Neural crest cell (in vitro differentiated cells): ENCODE data around the gene MAPK11. TPM values are rescaled to one million over a fixed set of nuclear protein-coding genes. Genes with fewer than 3 reads are reported as not detected.
A peak's percentile ranks its signal among the peaks of the same experiment; 100 is the strongest.

Experiments
- DNase-seq: peaks from one replicate; pipeline ENCODE4 v3.0.0; 2021; ENCODE audit warnings: low read depth, mixed read lengths, low spot score
- H3K27ac Mint-ChIP-seq: one replicate; pipeline ENCODE4 v1.8.0; 2021; ENCODE audit warnings: mild to moderate bottlenecking, mixed read lengths; ENCODE audit not compliant: unreplicated experiment
- H3K27me3 Mint-ChIP-seq: 2 replicates; pipeline ENCODE4 v1.8.0; 2021; ENCODE audit warnings: low read depth, mild to moderate bottlenecking, mixed read lengths
- H3K36me3 Mint-ChIP-seq: 2 replicates; pipeline ENCODE4 v1.8.0; 2021; ENCODE audit warnings: low read depth, mild to moderate bottlenecking, mixed read lengths
- H3K4me1 Mint-ChIP-seq: 2 replicates; pipeline ENCODE4 v1.8.0; 2021; ENCODE audit warnings: mixed read lengths
- H3K4me3 Mint-ChIP-seq: one replicate; pipeline ENCODE4 v1.8.0; 2021; ENCODE audit warnings: mild to moderate bottlenecking, mixed read lengths
- H3K9me3 Mint-ChIP-seq: 2 replicates; pipeline ENCODE4 v1.8.0; 2021; ENCODE audit warnings: mixed read lengths
- CTCF ChIP-seq: fragments of 200-600 bp; sonication (generic); conservative IDR thresholded peaks from 2 replicates; pipeline ENCODE4 v1.5.0; 2021; ENCODE audit warnings: antibody characterized with exemption, mild to moderate bottlenecking
- total RNA-seq: library from RNA; stranded (reverse); gene quantifications from 2 replicates; pipeline ENCODE4 v1.2.1, GENCODE V29; 2021

Gene MAPK11
- total RNA-seq, 1 donor from 2014 or later: 16.3 TPM

- DNase-seq: no peak
- TF ChIP-seq CTCF: peak; percentile 40
- no peaks in the 10 kb centered on the region for H3K9me3 Mint-ChIP-seq
- peak overlapping the region; percentile 83 for H3K4me3 Mint-ChIP-seq
- peaks cover 2% of the 10 kb centered on the region for H3K36me3 Mint-ChIP-seq
- H3K27me3 Mint-ChIP-seq: peaks cover 2% of the 10 kb centered on the region
- H3K4me1 Mint-ChIP-seq: peaks cover 39% of the 10 kb centered on the region
- no peak overlapping the region for H3K27ac Mint-ChIP-seq
These were observed 23.7 kb downstream of the MAPK11 start for GRCh38 chr22:50246242-50247175.

DNA sequence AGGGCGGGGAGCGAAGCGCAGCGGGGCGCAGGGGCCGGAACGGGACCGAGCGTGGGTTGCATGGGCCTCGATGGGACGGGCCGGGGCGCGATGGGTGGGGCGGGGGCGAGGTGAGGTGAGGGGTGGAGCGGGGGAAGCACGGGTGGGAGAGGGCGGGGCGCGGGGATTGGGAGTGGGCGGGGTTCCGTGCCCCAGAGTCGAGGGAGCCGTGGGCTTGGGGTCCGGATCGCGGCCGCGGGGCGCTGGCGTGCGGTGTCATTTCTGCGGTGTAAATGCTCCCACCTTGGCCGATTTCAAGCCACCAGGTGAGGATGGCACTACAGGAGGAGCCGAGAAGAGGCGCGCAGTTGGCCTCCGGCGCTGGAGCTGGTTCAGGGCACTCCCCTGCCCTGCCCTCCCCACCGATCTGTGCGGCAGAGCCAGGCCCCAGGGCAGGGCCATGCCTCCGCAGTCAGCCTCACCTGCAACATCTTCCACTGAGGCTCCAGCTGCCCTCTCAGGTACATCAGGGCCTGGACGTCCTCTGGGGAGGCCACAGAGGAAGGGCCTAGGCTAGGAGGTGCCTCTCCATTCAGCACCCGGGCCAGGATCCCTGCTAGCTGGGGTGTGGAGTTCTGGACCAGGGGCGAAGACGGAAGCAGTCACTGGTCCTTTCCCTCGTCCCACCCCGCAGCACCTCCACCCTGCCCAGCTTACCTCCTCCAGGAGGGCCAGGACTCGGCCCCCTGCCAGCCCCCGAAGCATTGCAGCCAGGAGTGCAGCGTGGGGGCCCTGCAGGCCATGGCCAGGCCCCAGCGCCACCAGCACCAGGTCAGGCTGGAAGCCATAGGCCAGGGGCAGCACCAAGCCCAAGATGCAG, 24.7 kb downstream of the MAPK11 start:
- Mint-ChIP-seq H3K27me3 (peaks cover 2% of the 10 kb centered on the region), H3K4me3 (peak overlapping the region; percentile 98), H3K9me3 (no peaks in the 10 kb centered on the region), H3K27ac (peak overlapping the region; percentile 98), H3K36me3 (peaks cover 4% of the 10 kb centered on the region), H3K4me1 (peaks cover 46% of the 10 kb centered on the region)
- TF ChIP-seq CTCF: no peak
- DNase-seq: no peak

DNA sequence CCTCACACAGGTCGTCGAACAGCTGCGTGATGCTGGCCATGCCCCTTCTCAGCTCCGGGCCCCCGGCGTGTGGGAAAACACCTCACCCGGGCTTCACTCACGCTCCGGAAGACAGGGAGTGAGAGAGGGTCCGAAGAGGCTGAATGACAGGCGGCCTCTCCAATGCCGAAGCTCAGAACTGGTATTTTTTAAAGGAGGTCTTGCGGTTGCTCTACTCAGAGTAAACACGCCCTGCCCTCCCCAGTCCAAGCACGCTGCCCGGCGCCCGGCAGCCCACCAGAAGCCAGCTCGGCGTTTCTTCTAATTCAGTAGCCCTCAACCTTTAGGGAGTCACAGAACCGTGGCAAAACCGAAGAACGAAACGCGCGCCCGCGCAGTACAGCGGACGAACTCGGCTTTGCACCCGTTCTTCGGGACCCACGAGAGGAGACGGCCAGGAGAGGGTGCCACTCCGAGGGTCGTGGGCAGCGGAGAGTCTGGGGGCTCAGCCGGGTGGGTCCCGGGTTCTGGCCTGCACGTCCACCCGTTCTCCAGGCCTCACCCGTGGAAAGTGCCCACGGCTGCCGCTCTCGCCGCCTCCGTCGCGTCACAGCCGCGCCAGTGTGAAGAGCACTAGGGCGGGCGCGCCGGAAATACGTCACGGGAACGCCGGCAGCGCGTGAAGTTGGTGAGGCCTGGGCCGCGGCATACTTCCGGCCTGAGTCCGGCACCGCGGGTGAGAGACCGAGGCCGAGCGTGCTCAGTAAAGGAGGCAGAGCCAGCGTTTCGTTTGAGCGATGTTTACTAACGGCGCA, 25.6 kb downstream of the MAPK11 start, which contains the start of gene TUBGCP6:
TUBGCP6 (minus strand) TSS at position 604 of the 794 bp plus-strand sequence; CDS start at position 40, 564 bp downstream.
- peak; percentile 48 for TF ChIP-seq CTCF
- Mint-ChIP-seq H3K9me3 (no peaks in the 10 kb centered on the region), H3K27ac (peak within 1 kb of the TSS; percentile 98), H3K4me1 (peaks cover 42% of the 10 kb centered on the region), H3K27me3 (peaks cover 2% of the 10 kb centered on the region), H3K36me3 (peaks cover 4% of the 10 kb centered on the region), H3K4me3 (peak within 1 kb of the TSS; percentile 98)
- peak; percentile 85 for DNase-seq

DNA sequence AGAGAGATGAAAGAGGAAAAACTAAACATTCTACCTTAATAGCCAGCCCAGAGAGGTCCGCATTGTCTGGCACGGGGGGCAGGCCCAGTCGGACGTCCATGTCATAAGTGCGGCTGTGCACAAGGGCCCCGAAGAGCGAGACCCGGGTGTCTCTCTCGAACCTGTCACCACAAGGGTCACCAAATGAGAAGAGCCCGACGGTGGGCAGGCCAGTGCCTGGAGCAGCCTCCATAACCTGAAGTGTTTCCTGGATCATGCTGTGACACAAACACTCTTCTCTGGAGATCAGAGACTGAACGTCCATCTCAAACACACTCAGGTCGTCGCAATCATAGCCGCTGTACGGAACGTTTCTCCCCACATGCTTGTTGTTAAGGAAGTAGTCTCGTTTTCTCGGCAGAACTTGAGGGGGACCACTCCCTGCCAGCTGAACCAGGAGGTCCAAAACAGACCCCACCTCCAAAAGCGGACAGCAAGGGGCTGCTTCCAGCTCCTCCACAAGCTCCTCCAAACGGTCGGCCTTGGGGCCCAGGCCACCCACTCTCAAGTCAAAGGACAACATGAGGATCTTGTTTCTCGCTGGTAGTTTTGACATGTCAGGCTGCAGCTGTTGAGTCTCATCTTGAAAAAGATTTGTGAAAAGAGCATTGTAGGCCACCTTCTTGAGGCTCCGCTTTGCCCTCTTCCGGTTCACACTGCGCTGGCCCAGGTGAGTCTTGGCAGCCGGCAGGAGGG, 26.3 kb downstream of the MAPK11 start:
- no peak for TF ChIP-seq CTCF
- H3K27me3 Mint-ChIP-seq: peaks cover 2% of the 10 kb centered on the region
- no peaks in the 10 kb centered on the region for H3K9me3 Mint-ChIP-seq
- peak overlapping the region; percentile 98 for H3K27ac Mint-ChIP-seq
- peak overlapping the region; percentile 98 for H3K4me3 Mint-ChIP-seq
- no peak for DNase-seq
- H3K4me1 Mint-ChIP-seq: peaks cover 42% of the 10 kb centered on the region
- H3K36me3 Mint-ChIP-seq: peaks cover 4% of the 10 kb centered on the region
